PC-9 (cell line): Measurements from ENCODE around the gene PRLH. TPM values are rescaled to one million over a fixed set of nuclear protein-coding genes. Genes with fewer than 3 reads are reported as not detected.

Experiments
- BruUV-seq: library from RNA; stranded (reverse); fragments of 400-500 nt; replicated peaks from 2 replicates; lab custom pipeline; 2021; lab: Mats Ljungman, UMichigan
- CTCF ChIA-PET: fragments of 300-600 bp; sonication (Branson Sonifier 250); formaldehyde crosslinking; loops from one replicate; lab custom pipeline; 2022; ENCODE audit warnings: antibody characterized with exemption; lab: Charles Lee
- POLR2A ChIA-PET: fragments of 300-600 bp; sonication (Branson Sonifier 250); formaldehyde crosslinking; loops from one replicate; lab custom pipeline; 2022; ENCODE audit warnings: antibody characterized with exemption; ENCODE audit not compliant: unreplicated experiment; lab: Charles Lee
- DNase-seq, 2 experiments: peaks; one replicate each; pipeline versions ENCODE4 v3.0.0 to v3.0.0-alpha.2; 2015 to 2022; ENCODE audit warnings: mixed read lengths in 1 of 2
- H2AFZ ChIP-seq: fragments of 200-600 bp; sonication (generic); 2 replicates; pipeline ENCODE4 v1.8.1; 2017; ENCODE audit warnings: antibody characterized with exemption
- H3F3A ChIP-seq: fragments of 200-600 bp; sonication (generic); 2 replicates; pipeline ENCODE4 v1.8.1; 2017; ENCODE audit warnings: antibody characterized with exemption, mild to moderate bottlenecking, low read depth; ENCODE audit not compliant: insufficient read depth
- H3K27ac ChIP-seq: fragments of 200-600 bp; sonication (generic); 2 replicates; pipeline ENCODE4 v1.6.1; 2016; ENCODE audit warnings: mixed run types
- H3K27me3 ChIP-seq: fragments of 200-600 bp; sonication (generic); 2 replicates; pipeline ENCODE4 v1.6.1; 2016; ENCODE audit warnings: low read depth, mixed run types; ENCODE audit not compliant: insufficient read depth
- H3K36me3 ChIP-seq: fragments of 200-600 bp; sonication (generic); 2 replicates; pipeline ENCODE4 v1.6.1; 2016; ENCODE audit warnings: low read depth, mixed run types
- H3K4me1 ChIP-seq: fragments of 200-600 bp; sonication (generic); replicated peaks from 2 replicates; pipeline ENCODE4 v1.6.1; 2016; ENCODE audit warnings: mixed run types; ENCODE audit not compliant: insufficient read depth
- H3K4me2 ChIP-seq: fragments of 200-600 bp; sonication (generic); 2 replicates; pipeline ENCODE4 v1.6.1; 2017; ENCODE audit warnings: mixed run types
- H3K4me3 ChIP-seq: fragments of 200-600 bp; sonication (generic); 2 replicates; pipeline ENCODE4 v1.6.1; 2016; ENCODE audit warnings: mixed run types
- H3K79me2 ChIP-seq: fragments of 200-600 bp; sonication (generic); 2 replicates; pipeline ENCODE4 v1.6.1; 2017; ENCODE audit warnings: low read depth, mixed run types
- H3K9me2 ChIP-seq: fragments of 200-600 bp; sonication (generic); 2 replicates; pipeline ENCODE4 v1.8.1; 2017; ENCODE audit warnings: mild to moderate bottlenecking; ENCODE audit not compliant: insufficient read depth
- H3K9me3 ChIP-seq: fragments of 200-600 bp; sonication (generic); 2 replicates; pipeline ENCODE4 v1.8.1; 2016; ENCODE audit warnings: low read depth; ENCODE audit not compliant: insufficient read depth
- H4K20me1 ChIP-seq: fragments of 200-600 bp; sonication (generic); 2 replicates; pipeline ENCODE4 v1.8.1; 2017; ENCODE audit not compliant: insufficient read depth
- EZH2 ChIP-seq: fragments of 200-600 bp; sonication (generic); IDR thresholded peaks from 2 replicates; pipeline ENCODE4 v1.8.0; 2017; ENCODE audit warnings: antibody characterized with exemption, low read depth
- intact Hi-C: fragments of 100-400 bp; cut with micrococcal nuclease; formaldehyde crosslinking; loops from one replicate; pipeline ENCODE4 v1.10.0; 2022; ENCODE audit not compliant: unreplicated experiment
- total RNA-seq: library from RNA; stranded (reverse); gene quantifications from 2 replicates; pipeline ENCODE4 v1.2.3, GENCODE V29; 2021
- TF ChIP-seq, protein P1 (sequence below): fragments of 200-600 bp; sonication (generic); conservative IDR thresholded peaks from 2 replicates; pipeline ENCODE4 v1.6.1; 2017; ENCODE audit warnings: mixed run types, antibody characterized with exemption, mild to moderate bottlenecking, moderate library complexity

Gene PRLH
- total RNA-seq, 1 experiment from 2014 or later = not detected

- no peak for DNase-seq
- H3K4me1 ChIP-seq = no peaks in the 10 kb centered on the region
- H3K27me3 ChIP-seq = no peaks in the 10 kb centered on the region
- TF ChIP-seq, protein P1, sequence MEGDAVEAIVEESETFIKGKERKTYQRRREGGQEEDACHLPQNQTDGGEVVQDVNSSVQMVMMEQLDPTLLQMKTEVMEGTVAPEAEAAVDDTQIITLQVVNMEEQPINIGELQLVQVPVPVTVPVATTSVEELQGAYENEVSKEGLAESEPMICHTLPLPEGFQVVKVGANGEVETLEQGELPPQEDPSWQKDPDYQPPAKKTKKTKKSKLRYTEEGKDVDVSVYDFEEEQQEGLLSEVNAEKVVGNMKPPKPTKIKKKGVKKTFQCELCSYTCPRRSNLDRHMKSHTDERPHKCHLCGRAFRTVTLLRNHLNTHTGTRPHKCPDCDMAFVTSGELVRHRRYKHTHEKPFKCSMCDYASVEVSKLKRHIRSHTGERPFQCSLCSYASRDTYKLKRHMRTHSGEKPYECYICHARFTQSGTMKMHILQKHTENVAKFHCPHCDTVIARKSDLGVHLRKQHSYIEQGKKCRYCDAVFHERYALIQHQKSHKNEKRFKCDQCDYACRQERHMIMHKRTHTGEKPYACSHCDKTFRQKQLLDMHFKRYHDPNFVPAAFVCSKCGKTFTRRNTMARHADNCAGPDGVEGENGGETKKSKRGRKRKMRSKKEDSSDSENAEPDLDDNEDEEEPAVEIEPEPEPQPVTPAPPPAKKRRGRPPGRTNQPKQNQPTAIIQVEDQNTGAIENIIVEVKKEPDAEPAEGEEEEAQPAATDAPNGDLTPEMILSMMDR = no peak
- no peak for TF ChIP-seq EZH2
- peaks cover 48% of the 10 kb centered on the region for H3K36me3 ChIP-seq
- ChIA-PET POLR2A (no interaction called here), CTCF (no interaction called here)
- H3K9me2 ChIP-seq = no peaks in the 10 kb centered on the region
- intact Hi-C loops = no loop called here
- H3K27ac ChIP-seq = no peak overlapping the region
- H3K79me2 ChIP-seq = no peaks in the 10 kb centered on the region
- H3K4me2 ChIP-seq = no peak overlapping the region
- no peaks in the 10 kb centered on the region for H3K9me3 ChIP-seq
- BruUV-seq = no TSS peak
- no peaks in the 10 kb centered on the region for H4K20me1 ChIP-seq
- peaks cover 25% of the 10 kb centered on the region for H3F3A ChIP-seq
- H2AFZ ChIP-seq = no peak overlapping the region
- H3K4me3 ChIP-seq = no peak overlapping the region
Observed at GRCh38 chr2:237525559-237526157, 40.7 kb upstream of the PRLH start.

GRCh38 chr2:237527233-237527632 is 39.1 kb upstream of the PRLH start:
- no TSS peak for BruUV-seq
- no peak overlapping the region for H3K4me3 ChIP-seq
- H3K9me3 ChIP-seq = no peaks in the 10 kb centered on the region
- H3K4me1 ChIP-seq = no peaks in the 10 kb centered on the region
- H3K36me3 ChIP-seq = peaks cover 62% of the 10 kb centered on the region
- ChIA-PET POLR2A (interaction anchor here (0.6 kb wide), 1 partner anchor 106 kb away, joined by 5 read pairs; no protein-coding TSS in a partner anchor), CTCF (no interaction called here)
- peaks cover 34% of the 10 kb centered on the region for H3F3A ChIP-seq
- intact Hi-C loops = no loop called here
- H4K20me1 ChIP-seq = 0 out of 2 replicates have a peak, but pooled peaks cover 7% of the 10 kb centered on the region
- H2AFZ ChIP-seq = no peak overlapping the region
- TF ChIP-seq EZH2 = no peak
- TF ChIP-seq, protein P1 = no peak
- no peak overlapping the region for H3K27ac ChIP-seq
- no peaks in the 10 kb centered on the region for H3K27me3 ChIP-seq
- H3K79me2 ChIP-seq = no peaks in the 10 kb centered on the region
- H3K9me2 ChIP-seq = no peaks in the 10 kb centered on the region
- DNase-seq = no peak
- no peak overlapping the region for H3K4me2 ChIP-seq

DNA sequence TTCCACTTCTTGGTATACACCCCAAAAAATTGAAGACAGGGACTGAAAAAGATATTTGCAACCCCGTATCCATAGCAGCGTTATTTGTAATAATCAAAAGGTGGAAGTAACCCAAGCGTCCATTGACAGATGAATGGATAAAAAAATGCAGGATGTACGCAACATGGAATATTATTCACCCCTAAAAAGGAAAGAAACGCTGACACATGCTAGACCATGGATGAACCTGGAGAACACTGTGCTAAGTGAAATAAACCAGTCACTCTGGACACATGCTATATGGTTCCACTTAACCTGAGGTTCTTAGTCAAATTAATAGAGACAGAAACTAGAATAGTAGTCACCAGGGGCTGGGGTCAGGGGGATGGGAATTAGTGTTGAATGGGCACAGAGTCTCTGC is 38.6 kb upstream of the PRLH start:
- H3K36me3 ChIP-seq = peaks cover 67% of the 10 kb centered on the region
- CTCF ChIA-PET = no interaction called here
- TF ChIP-seq EZH2 = no peak
- TF ChIP-seq, protein P1 = no peak

More for the DNA sequence above, 38.6 kb upstream of the PRLH start:
- Histone ChIP-seq H3K79me2 (no peaks in the 10 kb centered on the region), H3K4me3 (no peak overlapping the region), H3K27ac (no peak overlapping the region), H3K9me3 (no peaks in the 10 kb centered on the region), H3K4me2 (no peak overlapping the region), H3K9me2 (no peaks in the 10 kb centered on the region), H3K27me3 (no peaks in the 10 kb centered on the region), H4K20me1 (0 out of 2 replicates have a peak, but pooled peaks cover 7% of the 10 kb centered on the region), H3K4me1 (no peaks in the 10 kb centered on the region), H3F3A (peaks cover 37% of the 10 kb centered on the region), H2AFZ (no peak overlapping the region)
- POLR2A ChIA-PET = interaction anchor here (0.6 kb wide), 1 partner anchor 107 kb away, joined by 5 read pairs; no protein-coding TSS in a partner anchor
- intact Hi-C loops = no loop called here
- DNase-seq = no peak
- no TSS peak for BruUV-seq
